ENCODE data around the gene SH3BP2. TPM values are rescaled to one million over a fixed set of nuclear protein-coding genes. Genes with fewer than 3 reads are reported as not detected.
A peak's percentile ranks its signal among the peaks of the same experiment; 100 is the strongest.

Gene SH3BP2
- total RNA-seq, 6 donors from 2014 or later: 59.1 to 358 (median 103) TPM

DNA sequence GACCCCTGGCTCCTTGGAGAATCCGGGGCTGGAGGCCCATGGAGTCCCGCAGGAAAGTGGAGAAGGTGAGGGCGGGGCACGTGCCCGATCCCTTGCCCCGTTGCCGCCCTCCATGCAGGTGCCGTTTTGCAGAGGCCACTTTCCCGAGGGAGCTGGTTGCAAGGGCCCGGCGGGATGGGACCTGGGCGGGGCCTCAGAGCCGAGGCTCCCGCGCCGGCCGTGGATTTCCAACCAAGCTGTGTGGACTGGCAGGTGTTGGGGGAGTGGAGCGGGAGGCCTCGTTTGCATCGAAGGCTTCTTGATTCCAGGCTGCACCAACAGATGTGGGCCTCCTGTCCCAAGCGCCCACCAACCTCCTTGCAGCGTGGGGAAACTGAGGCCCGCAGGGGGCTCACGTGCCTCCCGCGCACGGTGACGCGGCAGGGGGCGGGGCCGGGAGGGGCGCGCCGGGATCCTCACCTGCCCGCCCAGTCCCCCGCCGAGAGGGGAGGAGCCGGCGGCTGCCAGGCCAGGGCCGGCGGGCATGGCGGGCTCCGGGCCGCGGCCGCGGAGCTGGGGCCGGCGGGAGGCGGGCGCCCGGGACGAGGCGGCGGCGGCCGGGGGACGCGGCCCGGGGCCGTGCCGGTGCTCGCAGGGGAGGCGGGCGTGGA is 24.9 kb downstream of the SH3BP2 start:
- Histone ChIP-seq H3K27me3 (no peaks in the 10 kb centered on the region), H3K36me3 (peaks cover 0 to 28% (median 15%) of the 10 kb centered on the region in 4 donors), H3K9me3 (no peaks in the 10 kb centered on the region), H3K4me3 (peak overlapping the region; percentile 12 to 68 (median 58)), H3K27ac (peak overlapping the region in 2 of 4 donors; percentile 67 to 73), H3K4me1 (peaks cover 26 to 53% (median 40%) of the 10 kb centered on the region in 4 donors)
- TF ChIP-seq POLR2AphosphoS5 (IDR thresholded peaks at IDR 0.05) (no peak), EP300 (IDR thresholded peaks at IDR 0.05) (no peak), POLR2A (IDR thresholded peaks at IDR 0.05) (peak in 1 of 4 donors; percentile 12)
- TF ChIP-seq, protein P1, sequence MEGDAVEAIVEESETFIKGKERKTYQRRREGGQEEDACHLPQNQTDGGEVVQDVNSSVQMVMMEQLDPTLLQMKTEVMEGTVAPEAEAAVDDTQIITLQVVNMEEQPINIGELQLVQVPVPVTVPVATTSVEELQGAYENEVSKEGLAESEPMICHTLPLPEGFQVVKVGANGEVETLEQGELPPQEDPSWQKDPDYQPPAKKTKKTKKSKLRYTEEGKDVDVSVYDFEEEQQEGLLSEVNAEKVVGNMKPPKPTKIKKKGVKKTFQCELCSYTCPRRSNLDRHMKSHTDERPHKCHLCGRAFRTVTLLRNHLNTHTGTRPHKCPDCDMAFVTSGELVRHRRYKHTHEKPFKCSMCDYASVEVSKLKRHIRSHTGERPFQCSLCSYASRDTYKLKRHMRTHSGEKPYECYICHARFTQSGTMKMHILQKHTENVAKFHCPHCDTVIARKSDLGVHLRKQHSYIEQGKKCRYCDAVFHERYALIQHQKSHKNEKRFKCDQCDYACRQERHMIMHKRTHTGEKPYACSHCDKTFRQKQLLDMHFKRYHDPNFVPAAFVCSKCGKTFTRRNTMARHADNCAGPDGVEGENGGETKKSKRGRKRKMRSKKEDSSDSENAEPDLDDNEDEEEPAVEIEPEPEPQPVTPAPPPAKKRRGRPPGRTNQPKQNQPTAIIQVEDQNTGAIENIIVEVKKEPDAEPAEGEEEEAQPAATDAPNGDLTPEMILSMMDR (IDR thresholded peaks at IDR 0.05): no peak
- 2 to 23% methylated on average over 10 to 26 of the region's 65 CpGs for WGBS, 2 donors
- ATAC-seq (ENCODE audit: low FRiP score in 2 of 2) (peak in 1 of 2 donors; percentile 38), DNase-seq (peak in 1 of 2 donors; percentile 91)

DNA sequence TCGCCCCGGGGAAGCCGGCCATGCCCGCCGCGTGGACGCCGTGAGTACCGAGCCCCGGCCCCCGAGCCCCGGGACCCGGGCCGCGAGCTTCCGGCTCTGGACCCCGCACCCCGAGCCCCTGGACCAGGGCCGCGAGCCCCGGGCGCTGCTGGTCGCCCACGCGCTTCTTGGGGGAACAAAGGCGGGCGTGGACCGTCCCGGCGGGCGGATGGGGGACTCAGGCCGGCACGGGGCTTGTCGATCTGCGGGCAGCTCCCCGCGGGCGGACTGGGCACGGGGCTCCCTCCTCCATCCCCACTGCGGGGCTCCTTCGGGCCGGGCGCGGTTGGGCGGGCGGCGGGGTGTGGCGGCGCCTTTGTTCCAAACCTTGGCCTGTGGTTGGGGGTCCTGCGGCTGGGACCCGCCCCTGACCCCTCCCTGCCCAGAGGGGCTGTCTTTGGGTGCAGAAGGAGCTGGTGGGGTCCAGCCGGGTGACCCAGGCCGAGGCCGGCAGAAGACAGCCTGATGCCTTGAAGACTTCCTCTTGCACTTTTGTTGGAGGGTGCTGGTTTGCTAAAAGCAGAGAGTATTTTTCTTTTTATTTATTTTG is 25.6 kb downstream of the SH3BP2 start:
- 5 to 17% methylated on average over 9 to 40 of the region's 54 CpGs for WGBS, 2 donors
- peaks cover 26 to 48% (median 37%) of the 10 kb centered on the region in 4 donors for H3K4me1 ChIP-seq
- TF ChIP-seq, protein P1 (IDR thresholded peaks at IDR 0.05): no peak
- TF ChIP-seq POLR2AphosphoS5 (IDR thresholded peaks at IDR 0.05) (no peak), POLR2A (IDR thresholded peaks at IDR 0.05) (no peak), EP300 (IDR thresholded peaks at IDR 0.05) (no peak)
- peaks cover 3 to 34% (median 21%) of the 10 kb centered on the region in 4 donors for H3K36me3 ChIP-seq
- H3K9me3 ChIP-seq: no peaks in the 10 kb centered on the region
- DNase-seq (peak in 1 of 2 donors; percentile 89), ATAC-seq (ENCODE audit: low FRiP score in 2 of 2) (peak in 1 of 2 donors; percentile 34)
- H3K27me3 ChIP-seq: no peaks in the 10 kb centered on the region
- peak overlapping the region in 3 of 4 donors; percentile 58 to 73 (median 67) for H3K27ac ChIP-seq
- H3K4me3 ChIP-seq: peak overlapping the region; percentile 40 to 68 (median 58)

DNA sequence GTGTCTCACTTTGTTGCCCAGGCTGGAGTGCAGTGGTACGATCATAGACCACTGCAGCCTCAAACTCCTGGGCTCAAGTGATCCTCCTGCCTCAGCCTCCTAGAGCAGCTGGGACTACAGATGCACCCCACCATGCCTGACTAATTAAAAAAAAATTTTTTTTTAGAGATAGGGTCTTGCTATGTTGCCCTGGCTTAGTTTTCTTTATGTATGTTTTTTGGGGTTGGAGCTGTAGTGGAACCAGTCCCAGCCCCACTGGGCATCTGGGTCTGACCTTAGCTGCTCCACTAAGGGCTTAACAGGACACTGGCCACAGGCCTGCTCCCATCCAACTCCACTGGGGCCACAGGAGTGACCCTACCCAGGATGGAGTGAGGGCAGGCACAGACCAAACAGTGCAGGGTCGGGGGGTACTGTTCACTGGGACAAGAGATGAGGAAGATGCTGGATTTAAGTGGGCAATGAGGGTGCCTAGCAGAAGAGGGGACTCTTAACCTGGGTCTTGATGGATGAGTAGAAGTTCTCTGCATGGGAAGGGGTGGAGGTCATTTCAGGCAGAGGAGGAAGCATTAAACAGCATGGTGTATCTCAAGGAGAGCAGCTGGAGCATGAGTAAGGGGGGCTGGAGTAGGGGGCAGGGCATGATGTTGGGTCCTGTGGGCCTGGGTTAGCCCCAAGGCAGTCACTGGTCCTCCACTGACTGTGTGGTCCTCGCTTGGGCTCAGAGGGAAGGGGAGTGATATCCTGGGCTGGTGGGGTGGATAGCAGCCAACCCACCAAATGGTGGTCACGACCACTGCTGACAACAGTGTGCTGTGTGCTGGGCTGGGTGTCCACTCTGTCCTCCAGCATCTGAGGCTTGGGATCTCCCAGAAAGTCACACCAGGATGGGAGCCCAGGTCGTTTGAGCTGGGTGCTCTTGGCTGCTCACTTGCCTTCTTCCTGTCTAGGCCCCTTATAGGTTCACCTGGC is 26.6 kb downstream of the SH3BP2 start:
- 84 to 93% methylated on average over 4 to 5 of the region's 5 CpGs for WGBS, 2 donors
- DNase-seq (no peak), ATAC-seq (ENCODE audit: low FRiP score in 2 of 2) (no peak)
- no peak overlapping the region for H3K4me3 ChIP-seq
- H3K9me3 ChIP-seq: no peaks in the 10 kb centered on the region
- peaks cover 21 to 39% (median 31%) of the 10 kb centered on the region in 4 donors for H3K4me1 ChIP-seq
- H3K27ac ChIP-seq: peak overlapping the region in 1 of 4 donors; percentile 73
- H3K27me3 ChIP-seq: no peaks in the 10 kb centered on the region
- H3K36me3 ChIP-seq: peaks cover 4 to 42% (median 32%) of the 10 kb centered on the region in 4 donors
- TF ChIP-seq, protein P1 (IDR thresholded peaks at IDR 0.05): no peak
- TF ChIP-seq POLR2AphosphoS5 (IDR thresholded peaks at IDR 0.05) (no peak), EP300 (IDR thresholded peaks at IDR 0.05) (no peak), POLR2A (IDR thresholded peaks at IDR 0.05) (no peak)

DNA sequence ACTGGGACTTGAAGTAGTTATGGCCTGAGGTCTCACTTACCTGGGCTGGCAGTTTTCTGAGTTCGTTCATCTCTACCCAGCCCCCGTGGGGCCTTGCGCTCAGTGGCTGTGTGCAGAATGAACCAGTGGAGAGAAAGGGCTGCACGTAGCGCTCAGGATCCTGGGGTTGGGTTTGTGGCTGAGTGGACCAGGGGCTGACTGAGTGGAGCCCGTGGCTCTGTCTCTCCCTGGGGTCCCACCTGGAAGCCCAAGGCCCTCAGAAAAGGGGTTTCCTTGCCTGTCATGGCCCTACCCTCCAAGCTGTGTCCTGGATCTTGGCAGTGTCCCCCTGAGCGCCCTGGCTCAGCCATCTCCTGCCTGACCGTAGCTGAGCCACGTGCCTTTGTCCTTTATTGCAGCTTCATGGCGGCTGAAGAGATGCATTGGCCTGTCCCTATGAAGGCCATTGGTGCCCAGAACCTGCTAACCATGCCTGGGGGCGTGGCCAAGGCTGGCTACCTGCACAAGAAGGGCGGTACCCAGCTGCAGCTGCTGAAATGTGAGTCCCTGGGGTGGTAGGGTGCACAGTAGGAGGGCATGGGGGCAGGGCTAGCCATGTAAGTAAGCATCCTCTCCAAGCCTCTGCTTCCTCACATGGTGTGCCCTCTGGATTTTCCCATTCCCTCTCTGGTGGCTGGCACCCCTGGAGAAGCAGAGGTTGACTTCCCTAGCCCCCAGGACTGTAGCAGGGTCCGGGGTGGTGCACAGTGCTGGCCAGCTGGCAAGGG is 27.5 kb downstream of the SH3BP2 start:
- Histone ChIP-seq H3K9me3 (no peaks in the 10 kb centered on the region), H3K36me3 (peaks cover 10 to 50% (median 40%) of the 10 kb centered on the region in 4 donors), H3K4me3 (no peak overlapping the region), H3K4me1 (peaks cover 21 to 33% (median 26%) of the 10 kb centered on the region in 4 donors), H3K27ac (peak overlapping the region in 1 of 4 donors; percentile 1), H3K27me3 (no peaks in the 10 kb centered on the region)
- 89 to 92% methylated on average over 10 of the region's 13 CpGs for WGBS, 2 donors
- no peak for ATAC-seq (ENCODE audit: low FRiP score in 2 of 2)
- peak in 1 of 2 donors; percentile 10 for DNase-seq
- TF ChIP-seq EP300 (IDR thresholded peaks at IDR 0.05): no peak
- no peak for TF ChIP-seq POLR2AphosphoS5 (IDR thresholded peaks at IDR 0.05)
- TF ChIP-seq, protein P1 (IDR thresholded peaks at IDR 0.05): no peak
- no peak for TF ChIP-seq POLR2A (IDR thresholded peaks at IDR 0.05)
